ENCODE measurements around the gene NAA38.

Gene NAA38

GRCh38 chr17:7845359-7846062, 11.8 kb downstream of the NAA38 start:
- no peak for TF ChIP-seq CTCF (conservative IDR thresholded peaks at IDR 0.05)
- TF ChIP-seq ZFX (IDR thresholded peaks at IDR 0.05), result no peak
- peak overlapping the region; percentile 95 for H3K27ac ChIP-seq

- H3K27ac ChIP-seq, result peak overlapping the region; percentile 95
- TF ChIP-seq ZFX (IDR thresholded peaks at IDR 0.05) (no peak), CTCF (conservative IDR thresholded peaks at IDR 0.05) (no peak)
These were observed 12.8 kb downstream of the NAA38 start for GRCh38 chr17:7844292-7845154.

GRCh38 chr17:7843536-7844291, 13.6 kb downstream of the NAA38 start:
- H3K27ac ChIP-seq, result peak overlapping the region; percentile 95
- no peak for TF ChIP-seq CTCF (conservative IDR thresholded peaks at IDR 0.05)
- no peak for TF ChIP-seq ZFX (IDR thresholded peaks at IDR 0.05)

- no peak for TF ChIP-seq ZFX (IDR thresholded peaks at IDR 0.05)
- no peak for TF ChIP-seq CTCF (conservative IDR thresholded peaks at IDR 0.05)
- peak overlapping the region; percentile 95 for H3K27ac ChIP-seq
These were observed 14.2 kb downstream of the NAA38 start for GRCh38 chr17:7843257-7843535.

- no peak for TF ChIP-seq CTCF (conservative IDR thresholded peaks at IDR 0.05)
- no peak for TF ChIP-seq ZFX (IDR thresholded peaks at IDR 0.05)
- H3K27ac ChIP-seq, result peak overlapping the region; percentile 95
These were observed 14.7 kb downstream of the NAA38 start for GRCh38 chr17:7842380-7843256.

GRCh38 chr17:7841915-7842379, 15.4 kb downstream of the NAA38 start:
- peak overlapping the region; percentile 95 for H3K27ac ChIP-seq
- no peak for TF ChIP-seq CTCF (conservative IDR thresholded peaks at IDR 0.05)
- TF ChIP-seq ZFX (IDR thresholded peaks at IDR 0.05), result 0 out of 2 replicates have a peak, but pooled peaks have one; percentile 8
